MM.1S (cell line): Measurements from ENCODE around the gene ARHGAP26.

ENCODE experiments used
- EZH2 ChIP-seq: fragments of 300-600 bp; sonication (generic); optimal IDR thresholded peaks from 2 replicates; pipeline ENCODE3; 2017; ENCODE audit warnings: low read depth, mild to moderate bottlenecking, antibody characterized with exemption, low read length, mixed read lengths
- TF ChIP-seq, protein P1 (sequence below): fragments of 300-600 bp; sonication (generic); IDR thresholded peaks from 2 replicates; pipeline ENCODE4 v1.5.1; 2016; ENCODE audit warnings: antibody characterized with exemption, low read length, mixed read lengths

DNA sequence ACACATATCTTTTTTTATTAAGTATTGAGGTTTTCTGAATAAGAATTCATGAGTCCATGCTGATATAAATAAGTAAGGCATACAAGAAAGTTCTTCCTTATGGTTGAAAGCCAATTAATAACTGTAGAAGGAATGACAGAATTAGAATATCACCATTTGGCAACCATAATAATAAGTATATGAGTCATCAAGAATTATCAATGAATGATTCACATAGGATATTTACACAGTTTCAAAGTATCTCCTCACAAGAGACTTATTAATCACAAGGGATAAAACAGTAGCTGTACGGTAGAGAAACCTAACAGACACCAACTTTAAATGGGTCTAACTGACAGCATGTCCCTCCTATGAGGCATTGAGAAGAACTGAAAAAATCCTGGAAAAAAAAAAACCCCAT is 471.7 kb downstream of the ARHGAP26 start:
- TF ChIP-seq, protein P1, sequence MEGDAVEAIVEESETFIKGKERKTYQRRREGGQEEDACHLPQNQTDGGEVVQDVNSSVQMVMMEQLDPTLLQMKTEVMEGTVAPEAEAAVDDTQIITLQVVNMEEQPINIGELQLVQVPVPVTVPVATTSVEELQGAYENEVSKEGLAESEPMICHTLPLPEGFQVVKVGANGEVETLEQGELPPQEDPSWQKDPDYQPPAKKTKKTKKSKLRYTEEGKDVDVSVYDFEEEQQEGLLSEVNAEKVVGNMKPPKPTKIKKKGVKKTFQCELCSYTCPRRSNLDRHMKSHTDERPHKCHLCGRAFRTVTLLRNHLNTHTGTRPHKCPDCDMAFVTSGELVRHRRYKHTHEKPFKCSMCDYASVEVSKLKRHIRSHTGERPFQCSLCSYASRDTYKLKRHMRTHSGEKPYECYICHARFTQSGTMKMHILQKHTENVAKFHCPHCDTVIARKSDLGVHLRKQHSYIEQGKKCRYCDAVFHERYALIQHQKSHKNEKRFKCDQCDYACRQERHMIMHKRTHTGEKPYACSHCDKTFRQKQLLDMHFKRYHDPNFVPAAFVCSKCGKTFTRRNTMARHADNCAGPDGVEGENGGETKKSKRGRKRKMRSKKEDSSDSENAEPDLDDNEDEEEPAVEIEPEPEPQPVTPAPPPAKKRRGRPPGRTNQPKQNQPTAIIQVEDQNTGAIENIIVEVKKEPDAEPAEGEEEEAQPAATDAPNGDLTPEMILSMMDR, result no peak
- TF ChIP-seq EZH2, result no peak
